ENCODE measurements around the gene C14orf93. TPM values are rescaled to one million over a fixed set of nuclear protein-coding genes. Genes with fewer than 3 reads are reported as not detected.

The C14orf93 gene
- polyA plus RNA-seq, 1 experiment, result 8.4 TPM

DNA sequence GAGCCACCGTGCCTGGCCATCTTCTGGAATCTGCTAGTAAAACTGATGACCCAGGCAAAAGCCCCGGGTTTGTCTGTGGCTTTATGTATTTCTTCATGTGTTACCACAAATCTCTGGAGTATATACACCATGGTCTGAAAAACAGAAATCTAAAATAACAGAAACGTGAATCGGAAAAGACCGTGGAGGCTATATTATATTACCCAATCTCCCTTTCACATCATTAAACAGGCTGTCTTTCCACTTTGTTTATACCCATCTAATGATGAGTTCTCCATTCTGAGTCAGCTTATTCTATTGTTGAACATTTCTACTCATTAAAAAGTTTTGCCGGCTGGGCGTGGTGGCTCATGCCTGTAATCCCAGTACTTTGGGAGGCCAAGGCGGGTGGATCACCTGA, 18.1 kb downstream of the C14orf93 start:
- H3K4me3 ChIP-seq (ENCODE audit: low read depth, low read length), result no peak overlapping the region
- no peaks in the 10 kb centered on the region for H3K27me3 ChIP-seq (ENCODE audit: control insufficient read depth, insufficient read depth, low read length)
- no peaks in the 10 kb centered on the region for H3K9me3 ChIP-seq (ENCODE audit: control insufficient read depth, insufficient read depth, low read length)
- DNase-seq (ENCODE audit: low read depth, low spot score), result no peak
- CTCF ChIA-PET, result interaction anchor here (1.0 to 2.0 kb wide), 5 partner anchors 15 to 435 kb away, joined by 3 to 11 read pairs (median 4); no protein-coding TSS in a partner anchor
- no peak overlapping the region for H3K27ac ChIP-seq (ENCODE audit: low read depth, low read length)
- POLR2A ChIA-PET, result no interaction called here
- no peak for TF ChIP-seq CTCF (IDR thresholded peaks at IDR 0.05; ENCODE audit: low read depth, low read length)

- no peak for DNase-seq (ENCODE audit: low read depth, low spot score)
- POLR2A ChIA-PET, result interaction anchor here (0.6 kb wide), 1 partner anchor 201 kb away, joined by 4 read pairs; no protein-coding TSS in a partner anchor
- Histone ChIP-seq H3K9me3 (ENCODE audit: control insufficient read depth, insufficient read depth, low read length) (peaks cover under 1% of the 10 kb centered on the region; the same call in 1 of the 2 replicates), H3K4me3 (ENCODE audit: low read depth, low read length) (no peak overlapping the region), H3K27ac (ENCODE audit: low read depth, low read length) (no peak overlapping the region), H3K27me3 (ENCODE audit: control insufficient read depth, insufficient read depth, low read length) (no peaks in the 10 kb centered on the region)
- TF ChIP-seq CTCF (IDR thresholded peaks at IDR 0.05; ENCODE audit: low read depth, low read length), result no peak
- CTCF ChIA-PET, result interaction anchor here (0.5 to 8.7 kb wide), 30 partner anchors 9 to 1296 kb away, joined by 3 to 262 read pairs (median 14); partner anchors contain the start of genes CDH24, HAUS4, LRP10 and PRMT5
Measured at GRCh38 chr14:22987291-22987690, 22.7 kb downstream of the C14orf93 start.

DNA sequence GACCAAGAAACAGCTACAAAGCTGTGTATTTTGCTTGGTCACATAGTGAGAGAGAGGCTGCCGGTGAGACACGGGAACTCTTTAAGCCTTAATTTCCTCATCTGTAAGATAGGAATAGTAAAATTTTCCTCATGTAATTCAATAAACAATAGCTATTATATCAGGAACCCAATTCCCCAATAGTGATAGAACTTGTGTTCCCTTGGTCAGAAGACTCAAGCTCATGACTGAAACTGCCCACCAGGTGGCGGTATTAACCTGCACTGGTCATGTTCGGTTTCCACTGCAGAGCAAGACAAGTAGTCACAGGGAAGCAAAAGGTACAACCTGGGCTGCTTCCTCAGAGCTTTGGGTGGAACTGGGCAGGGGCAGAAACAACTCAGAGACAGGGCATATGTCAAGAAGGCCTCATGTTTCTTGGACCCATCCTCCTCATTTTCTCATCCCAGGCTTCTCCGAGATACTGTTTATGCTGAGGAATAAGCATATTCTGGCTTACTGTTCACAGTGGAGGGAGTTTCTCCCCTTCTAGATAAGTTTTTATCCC, 23.4 kb downstream of the C14orf93 start:
- CTCF ChIA-PET, result interaction anchor here (0.6 to 8.7 kb wide), 58 partner anchors 10 to 1754 kb away, joined by 3 to 262 read pairs (median 6); partner anchors contain the start of genes ACIN1, C14orf119, CDH24 and HAUS4
- TF ChIP-seq CTCF (IDR thresholded peaks at IDR 0.05; ENCODE audit: low read depth, low read length), result peak; percentile 90
- POLR2A ChIA-PET, result interaction anchor here (0.5 to 1.2 kb wide), 6 partner anchors 8 to 82 kb away, joined by 3 to 17 read pairs (median 3); partner anchors contain the start of genes CDH24 and HAUS4
- H3K4me3 ChIP-seq (ENCODE audit: low read depth, low read length), result no peak overlapping the region
- peaks cover 6% of the 10 kb centered on the region; the same call in 1 of the 2 replicates for H3K9me3 ChIP-seq (ENCODE audit: control insufficient read depth, insufficient read depth, low read length)
- DNase-seq (ENCODE audit: low read depth, low spot score), result peak; percentile 75
- no peaks in the 10 kb centered on the region for H3K27me3 ChIP-seq (ENCODE audit: control insufficient read depth, insufficient read depth, low read length)
- H3K27ac ChIP-seq (ENCODE audit: low read depth, low read length), result no peak overlapping the region

GRCh38 chr14:22985894-22986507, 23.9 kb downstream of the C14orf93 start:
- DNase-seq (ENCODE audit: low read depth, low spot score), result no peak
- ChIA-PET CTCF (interaction anchor here (0.6 to 8.7 kb wide), 57 partner anchors 11 to 1754 kb away, joined by 3 to 262 read pairs (median 6); partner anchors contain the start of genes ACIN1, C14orf119, CDH24 and HAUS4), POLR2A (interaction anchor here (0.9 to 1.2 kb wide), 5 partner anchors 8 to 83 kb away, joined by 3 to 17 read pairs (median 3); partner anchors contain the start of genes CDH24 and HAUS4)
- Histone ChIP-seq H3K27ac (ENCODE audit: low read depth, low read length) (no peak overlapping the region), H3K4me3 (ENCODE audit: low read depth, low read length) (no peak overlapping the region), H3K27me3 (ENCODE audit: control insufficient read depth, insufficient read depth, low read length) (no peaks in the 10 kb centered on the region), H3K9me3 (ENCODE audit: control insufficient read depth, insufficient read depth, low read length) (peaks cover 6% of the 10 kb centered on the region; the same call in 1 of the 2 replicates)
- no peak for TF ChIP-seq CTCF (IDR thresholded peaks at IDR 0.05; ENCODE audit: low read depth, low read length)
